ENCODE data around the gene RFK.

GRCh38 chr9:76342201-76342600, 52.0 kb downstream of the RFK start:
- TF ChIP-seq CTCF (IDR thresholded peaks at IDR 0.05; ENCODE audit: insufficient read depth, low read depth, low read length) (no peak), EZH2 (IDR thresholded peaks at IDR 0.05; ENCODE audit: insufficient read depth, low read length) (no peak)
